Globus pallidus (tissue), 1 donor: ENCODE measurements around the gene TCP11.

Source experiments
- DNase-seq: peaks from one replicate; pipeline ENCODE4 v3.0.0-alpha.2; 2015; ENCODE audit warnings: low spot score

Gene TCP11

GRCh38 chr6:35080821-35081425, 60.2 kb downstream of the TCP11 start:
- DNase-seq = no peak

- no peak for DNase-seq
Measured at GRCh38 chr6:35080016-35080680, 61.0 kb downstream of the TCP11 start.

GRCh38 chr6:35079311-35080000, 61.7 kb downstream of the TCP11 start:
- no peak for DNase-seq

- no peak for DNase-seq
Measured at GRCh38 chr6:35078896-35079295, 62.2 kb downstream of the TCP11 start.

GRCh38 chr6:35078226-35078850, 62.8 kb downstream of the TCP11 start:
- DNase-seq = no peak

GRCh38 chr6:35077713-35078105, 63.4 kb downstream of the TCP11 start:
- DNase-seq = no peak

- DNase-seq = no peak
Measured at GRCh38 chr6:35076997-35077712, 64.0 kb downstream of the TCP11 start.

- no peak for DNase-seq
Measured at GRCh38 chr6:35073766-35074471, 67.2 kb downstream of the TCP11 start.

GRCh38 chr6:35073211-35073610, 67.9 kb downstream of the TCP11 start:
- DNase-seq = no peak

- no peak for DNase-seq
Measured at GRCh38 chr6:35072698-35073055, 68.5 kb downstream of the TCP11 start.

- DNase-seq = no peak
Measured at GRCh38 chr6:35072051-35072697, 69.0 kb downstream of the TCP11 start.

GRCh38 chr6:35071347-35071994, 69.7 kb downstream of the TCP11 start:
- no peak for DNase-seq

- no peak for DNase-seq
Measured at GRCh38 chr6:35070111-35070510, 71.0 kb downstream of the TCP11 start.

GRCh38 chr6:35069262-35069661, 71.9 kb downstream of the TCP11 start:
- no peak for DNase-seq

- DNase-seq = no peak
Measured at GRCh38 chr6:35068644-35069043, 72.5 kb downstream of the TCP11 start.

- no peak for DNase-seq
Measured at GRCh38 chr6:35068206-35068605, 72.9 kb downstream of the TCP11 start.
